CD14-positive monocyte (primary cell): Measurements from ENCODE around the gene RELL1. TPM values are rescaled to one million over a fixed set of nuclear protein-coding genes. Genes with fewer than 3 reads are reported as not detected.

Source experiments
- DNase-seq, 3 donors: peaks; one replicate each; pipeline ENCODE4 v3.0.0-alpha.2; 2011 to 2022
- H2AFZ ChIP-seq: 2 replicates; pipeline ENCODE4 v1.6.0; 2012; ENCODE audit warnings: mild to moderate bottlenecking, low read depth, low read length, inconsistent platforms; ENCODE audit not compliant: insufficient read depth, poor library complexity, severe bottlenecking
- H3K27ac ChIP-seq, 2 donors: 1 replicate in 1 of 2; 2 replicates in 1 of 2; pipeline ENCODE4 v1.5.1; 2012 to 2013; ENCODE audit warnings: low read length in 2 of 2, control low read depth in 1 of 2, inconsistent platforms in 1 of 2, low read depth in 1 of 2, mild to moderate bottlenecking in 1 of 2
- H3K27me3 ChIP-seq, 2 donors: one replicate each; pipeline versions ENCODE4 v1.6.0 to v1.6.1; 2011 to 2013; ENCODE audit warnings: low read length in 2 of 2; ENCODE audit not compliant: control insufficient read depth in 2 of 2, insufficient read depth in 2 of 2
- H3K36me3 ChIP-seq, 2 donors: replicated peaks in 1 of 2; 1 replicate in 1 of 2; 2 replicates in 1 of 2; pipeline versions ENCODE4 v1.5.1 to v1.6.1; 2012 to 2013; ENCODE audit warnings: low read length in 2 of 2, control low read depth in 1 of 2, inconsistent platforms in 1 of 2, mild to moderate bottlenecking in 1 of 2; ENCODE audit not compliant: insufficient read depth in 2 of 2, control insufficient read depth in 1 of 2
- H3K4me1 ChIP-seq, 2 donors: 1 replicate in 1 of 2; 2 replicates in 1 of 2; pipeline versions ENCODE4 v1.5.1 to v1.6.1; 2012 to 2013; ENCODE audit warnings: low read length in 2 of 2, control low read depth in 1 of 2, inconsistent platforms in 1 of 2, mild to moderate bottlenecking in 1 of 2, moderate library complexity in 1 of 2; ENCODE audit not compliant: insufficient read depth in 2 of 2, control insufficient read depth in 1 of 2
- H3K4me2 ChIP-seq: replicated peaks from 2 replicates; pipeline ENCODE3; 2012; ENCODE audit warnings: low read length, moderate library complexity, mild to moderate bottlenecking; ENCODE audit not compliant: poor library complexity, severe bottlenecking; ENCODE audit errors: extremely low read depth
- H3K4me3 ChIP-seq, 3 experiments: fragments of 200-600 bp in 1 of 3; sonication (generic) in 1 of 3; replicated peaks in 1 of 3; 1 replicate in 2 of 3; 2 replicates in 1 of 3; pipeline ENCODE4 v1.5.1; 2011 to 2013; ENCODE audit warnings: low read length in 3 of 3, mild to moderate bottlenecking in 3 of 3, control low read depth in 2 of 3, low read depth in 2 of 3, inconsistent platforms in 1 of 3, moderate library complexity in 1 of 3
- H3K79me2 ChIP-seq: 2 replicates; pipeline ENCODE4 v1.6.0; 2012; ENCODE audit warnings: mild to moderate bottlenecking, control low read depth, inconsistent platforms, low read length, moderate library complexity; ENCODE audit not compliant: insufficient read depth
- H3K9ac ChIP-seq: 2 replicates; pipeline ENCODE4 v1.6.0; 2017; ENCODE audit warnings: low read length, mild to moderate bottlenecking; ENCODE audit not compliant: insufficient read depth, poor library complexity, severe bottlenecking
- H3K9me3 ChIP-seq, 2 donors: replicated peaks in 1 of 2; 1 replicate in 1 of 2; 2 replicates in 1 of 2; pipeline versions ENCODE4 v1.5.1 to v1.6.1; 2012 to 2013; ENCODE audit warnings: low read length in 2 of 2, control low read depth in 1 of 2; ENCODE audit not compliant: control insufficient read depth in 1 of 2, insufficient read depth in 1 of 2
- H4K20me1 ChIP-seq: 2 replicates; pipeline ENCODE4 v1.6.0; 2012; ENCODE audit warnings: mild to moderate bottlenecking, low read length, control low read depth, moderate library complexity; ENCODE audit not compliant: insufficient read depth
- H3K27ac Mint-ChIP-seq, 7 donors: one replicate each; pipeline ENCODE4 v1.8.0; 2020; ENCODE audit warnings: mild to moderate bottlenecking in 7 of 7, mixed read lengths in 7 of 7, moderate library complexity in 6 of 7, inconsistent platforms in 2 of 7
- H3K27me3 Mint-ChIP-seq, 3 donors: one replicate each; pipeline ENCODE4 v1.8.0; 2021 to 2022; ENCODE audit warnings: low read depth in 3 of 3, mild to moderate bottlenecking in 3 of 3, mixed read lengths in 3 of 3, moderate library complexity in 3 of 3, inconsistent platforms in 1 of 3
- H3K36me3 Mint-ChIP-seq, 2 donors: one replicate each; pipeline ENCODE4 v1.8.0; 2020; ENCODE audit warnings: mixed read lengths in 2 of 2, inconsistent platforms in 1 of 2, mild to moderate bottlenecking in 1 of 2
- H3K4me1 Mint-ChIP-seq: one replicate; pipeline ENCODE4 v1.8.0; 2020; ENCODE audit warnings: mild to moderate bottlenecking, mixed read lengths
- H3K4me3 Mint-ChIP-seq, 2 donors: one replicate each; pipeline ENCODE4 v1.8.0; 2020; ENCODE audit warnings: mild to moderate bottlenecking in 2 of 2, mixed read lengths in 2 of 2, moderate library complexity in 1 of 2
- H3K9me3 Mint-ChIP-seq, 7 donors: one replicate each; pipeline ENCODE4 v1.8.0; 2020 to 2022; ENCODE audit warnings: mixed read lengths in 7 of 7, mild to moderate bottlenecking in 6 of 7, moderate library complexity in 6 of 7, inconsistent platforms in 2 of 7
- WGBS: methylation state at CpG from one replicate; pipeline ENCODE4 v1.1.5; 2013; ENCODE audit warnings: missing lambda C conversion rate; ENCODE audit not compliant: insufficient coverage; 5-methylcytosine and 5-hydroxymethylcytosine counted together
- intact Hi-C, 2 donors: fragments of 100-400 bp; cut with micrococcal nuclease; formaldehyde crosslinking; loops; one replicate each; pipeline versions ENCODE4 v1.15.0 to v1.15.1; 2023
- polyA plus RNA-seq, 3 donors: library from polyadenylated mRNA; depleted of rRNA in 1 of 3; unstranded in 2 of 3; stranded (reverse) in 1 of 3; fragments of 300-500 nt in 2 of 3; fragments of >200 nt in 1 of 3; fragmentation: Illumina TruSeq in 2 of 3; gene quantifications; 1 replicate in 2 of 3; 2 replicates in 1 of 3; pipeline ENCODE4 v1.2.3, GENCODE V29; 2012 to 2021
- TF ChIP-seq, protein P1 (sequence below): fragments of 200-600 bp; IDR thresholded peaks from one replicate; pipeline ENCODE4 v1.8.0; 2022; ENCODE audit warnings: antibody characterized with exemption, mild to moderate bottlenecking

RELL1 gene
- polyA plus RNA-seq, 3 donors = 13.3 to 30.2 (median 16.2) TPM

DNA sequence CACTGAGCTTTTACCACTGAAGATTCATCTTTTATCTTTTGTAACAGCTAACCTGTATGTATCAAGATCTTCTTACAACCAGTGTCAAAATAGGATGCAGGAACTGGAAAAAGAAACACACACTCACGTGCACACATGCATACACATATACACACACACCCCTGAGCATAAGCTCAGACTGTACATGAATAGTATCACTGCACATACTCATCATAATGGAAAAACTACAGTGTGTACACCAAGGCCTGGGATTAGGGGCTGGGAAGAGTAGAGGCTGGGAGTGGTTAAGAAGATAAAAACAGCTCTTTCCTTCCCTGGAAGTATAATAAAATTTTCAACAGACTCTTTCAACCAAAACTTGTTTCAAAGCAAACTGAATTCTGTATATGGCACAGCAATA is 73.4 kb downstream of the RELL1 start:
- H3K9me3 Mint-ChIP-seq = peaks cover 0 to 2% (median 0%) of the 10 kb centered on the region in 7 donors
- intact Hi-C loops = no loop called here
- peaks cover 33% of the 10 kb centered on the region for H3K4me1 Mint-ChIP-seq
- no peaks in the 10 kb centered on the region for H3K27me3 Mint-ChIP-seq
- Histone ChIP-seq H3K27ac (no peak overlapping the region), H3K27me3 (no peaks in the 10 kb centered on the region), H3K4me2 (no peak overlapping the region), H4K20me1 (peaks cover 26% of the 10 kb centered on the region), H2AFZ (no peak overlapping the region), H3K9ac (no peak overlapping the region), H3K79me2 (peaks cover 4% of the 10 kb centered on the region), H3K4me3 (no peak overlapping the region), H3K4me1 (peaks cover 28 to 33% of the 10 kb centered on the region in 2 donors), H3K36me3 (peaks cover 18 to 47% of the 10 kb centered on the region in 2 donors), H3K9me3 (no peaks in the 10 kb centered on the region)
- TF ChIP-seq, protein P1, sequence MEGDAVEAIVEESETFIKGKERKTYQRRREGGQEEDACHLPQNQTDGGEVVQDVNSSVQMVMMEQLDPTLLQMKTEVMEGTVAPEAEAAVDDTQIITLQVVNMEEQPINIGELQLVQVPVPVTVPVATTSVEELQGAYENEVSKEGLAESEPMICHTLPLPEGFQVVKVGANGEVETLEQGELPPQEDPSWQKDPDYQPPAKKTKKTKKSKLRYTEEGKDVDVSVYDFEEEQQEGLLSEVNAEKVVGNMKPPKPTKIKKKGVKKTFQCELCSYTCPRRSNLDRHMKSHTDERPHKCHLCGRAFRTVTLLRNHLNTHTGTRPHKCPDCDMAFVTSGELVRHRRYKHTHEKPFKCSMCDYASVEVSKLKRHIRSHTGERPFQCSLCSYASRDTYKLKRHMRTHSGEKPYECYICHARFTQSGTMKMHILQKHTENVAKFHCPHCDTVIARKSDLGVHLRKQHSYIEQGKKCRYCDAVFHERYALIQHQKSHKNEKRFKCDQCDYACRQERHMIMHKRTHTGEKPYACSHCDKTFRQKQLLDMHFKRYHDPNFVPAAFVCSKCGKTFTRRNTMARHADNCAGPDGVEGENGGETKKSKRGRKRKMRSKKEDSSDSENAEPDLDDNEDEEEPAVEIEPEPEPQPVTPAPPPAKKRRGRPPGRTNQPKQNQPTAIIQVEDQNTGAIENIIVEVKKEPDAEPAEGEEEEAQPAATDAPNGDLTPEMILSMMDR = no peak
- H3K4me3 Mint-ChIP-seq = no peak overlapping the region
- no CpG with 5 or more reads among the region's 1 CpG for WGBS
- no peak overlapping the region for H3K27ac Mint-ChIP-seq
- DNase-seq = no peak
- peaks cover 29 to 75% of the 10 kb centered on the region in 2 donors for H3K36me3 Mint-ChIP-seq

DNA sequence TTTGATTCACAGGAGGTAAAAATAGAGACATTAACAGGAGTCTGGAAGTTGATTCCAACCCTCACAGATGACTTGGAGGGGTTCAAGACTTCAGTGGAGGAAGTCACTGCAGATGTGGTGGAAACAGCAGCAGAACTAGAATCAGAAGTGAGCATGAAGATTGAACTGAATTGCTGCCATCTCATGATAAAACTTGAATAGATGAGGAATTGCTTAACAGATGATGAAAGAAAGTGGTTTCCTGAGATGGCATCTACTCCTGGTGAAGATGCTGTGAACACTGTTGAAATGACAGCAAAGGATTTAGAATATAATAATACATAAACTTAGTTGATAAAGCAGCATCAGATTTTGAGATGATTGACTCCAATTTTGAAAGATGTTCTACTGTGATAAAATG is 76.5 kb downstream of the RELL1 start:
- Histone ChIP-seq H3K9me3 (no peaks in the 10 kb centered on the region), H3K4me3 (no peak overlapping the region), H3K4me2 (peak overlapping the region; percentile 9), H3K36me3 (peaks cover 13 to 29% of the 10 kb centered on the region in 2 donors), H3K9ac (no peak overlapping the region), H3K27ac (peak overlapping the region in 1 of 2 donors; percentile 54), H3K4me1 (peaks cover 25 to 33% of the 10 kb centered on the region in 2 donors), H4K20me1 (peaks cover 9% of the 10 kb centered on the region), H3K79me2 (peaks cover 4% of the 10 kb centered on the region), H3K27me3 (no peaks in the 10 kb centered on the region), H2AFZ (no peak overlapping the region)
- Mint-ChIP-seq H3K4me3 (no peak overlapping the region), H3K4me1 (peaks cover 33% of the 10 kb centered on the region), H3K27ac (peak overlapping the region in 4 of 7 donors; percentile 30 to 86 (median 56)), H3K36me3 (peaks cover 26 to 53% of the 10 kb centered on the region in 2 donors), H3K27me3 (peaks cover 0 to 2% (median 0%) of the 10 kb centered on the region in 3 donors), H3K9me3 (peaks cover 4 to 15% (median 9%) of the 10 kb centered on the region in 7 donors)
- intact Hi-C loops = loop anchor here (10.0 kb wide), 3 partner anchors 175 to 215 kb away; partner anchors contain the start of gene PGM2 (in 1 of the 2)
- TF ChIP-seq, protein P1 = no peak
- DNase-seq = peak in 2 of 3 donors; percentile 36 to 49
